GM20000 (cell line): ENCODE data around the gene CD164L2.

ENCODE experiments used
- DNase-seq: peaks from one replicate; pipeline ENCODE4 v3.0.0; 2012; ENCODE audit warnings: low spot score
- TF ChIP-seq, protein P1 (sequence below): IDR thresholded peaks from 2 replicates; pipeline ENCODE4 v1.5.1; 2012; ENCODE audit warnings: mild to moderate bottlenecking, control low read depth; ENCODE audit errors: extremely low read depth, missing control alignments

CD164L2 gene

GRCh38 chr1:27403931-27404330 lies 20.8 kb upstream of the CD164L2 start:
- DNase-seq: no peak
- TF ChIP-seq, protein P1, sequence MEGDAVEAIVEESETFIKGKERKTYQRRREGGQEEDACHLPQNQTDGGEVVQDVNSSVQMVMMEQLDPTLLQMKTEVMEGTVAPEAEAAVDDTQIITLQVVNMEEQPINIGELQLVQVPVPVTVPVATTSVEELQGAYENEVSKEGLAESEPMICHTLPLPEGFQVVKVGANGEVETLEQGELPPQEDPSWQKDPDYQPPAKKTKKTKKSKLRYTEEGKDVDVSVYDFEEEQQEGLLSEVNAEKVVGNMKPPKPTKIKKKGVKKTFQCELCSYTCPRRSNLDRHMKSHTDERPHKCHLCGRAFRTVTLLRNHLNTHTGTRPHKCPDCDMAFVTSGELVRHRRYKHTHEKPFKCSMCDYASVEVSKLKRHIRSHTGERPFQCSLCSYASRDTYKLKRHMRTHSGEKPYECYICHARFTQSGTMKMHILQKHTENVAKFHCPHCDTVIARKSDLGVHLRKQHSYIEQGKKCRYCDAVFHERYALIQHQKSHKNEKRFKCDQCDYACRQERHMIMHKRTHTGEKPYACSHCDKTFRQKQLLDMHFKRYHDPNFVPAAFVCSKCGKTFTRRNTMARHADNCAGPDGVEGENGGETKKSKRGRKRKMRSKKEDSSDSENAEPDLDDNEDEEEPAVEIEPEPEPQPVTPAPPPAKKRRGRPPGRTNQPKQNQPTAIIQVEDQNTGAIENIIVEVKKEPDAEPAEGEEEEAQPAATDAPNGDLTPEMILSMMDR: no peak

- peak; percentile 52 for DNase-seq
- TF ChIP-seq, protein P1: peak; percentile 21
Measured at GRCh38 chr1:27403065-27403726, 20.1 kb upstream of the CD164L2 start.

DNA sequence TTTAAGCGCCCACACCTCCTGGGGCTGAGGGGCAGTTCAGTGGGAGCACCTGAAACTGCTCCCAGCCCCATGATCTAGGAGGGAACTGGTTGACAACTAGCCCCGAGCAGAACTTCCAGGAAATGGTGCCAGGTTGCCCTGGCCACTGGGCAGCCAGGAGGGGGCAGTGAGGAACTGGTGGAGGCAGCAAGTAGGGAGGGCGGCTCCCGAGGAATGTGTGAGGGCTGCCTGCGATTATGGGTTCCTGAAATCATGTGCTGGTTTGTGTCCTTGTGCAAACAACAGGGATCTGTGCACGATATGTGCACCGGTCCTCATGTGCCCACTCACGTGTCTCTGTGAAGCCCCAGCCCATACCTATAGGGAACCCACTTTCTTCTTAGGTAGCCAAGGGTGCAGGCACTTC lies 19.2 kb upstream of the CD164L2 start:
- no peak for DNase-seq
- TF ChIP-seq, protein P1: no peak

- TF ChIP-seq, protein P1: no peak
- no peak for DNase-seq
Measured at GRCh38 chr1:27400963-27401341, 17.8 kb upstream of the CD164L2 start.

- DNase-seq: no peak
- TF ChIP-seq, protein P1: no peak
Measured at GRCh38 chr1:27400082-27400962, 17.2 kb upstream of the CD164L2 start.

GRCh38 chr1:27399251-27400025 lies 16.3 kb upstream of the CD164L2 start:
- TF ChIP-seq, protein P1: no peak
- DNase-seq: no peak
